Astrocyte (in vitro differentiated cells and primary cell): Measurements from ENCODE around the gene SPATA6.
"Not testable (repeated sequence)": the region's sequence is repeated elsewhere in the genome, so short reads cannot be mapped to it uniquely, and the experiment has no call there.

ENCODE experiments used
- EZH2 ChIP-seq: IDR thresholded peaks from 2 replicates; pipeline ENCODE4 v1.6.1; 2012; ENCODE audit warnings: mild to moderate bottlenecking, low read length, inconsistent platforms; ENCODE audit not compliant: insufficient read depth
- TF ChIP-seq, protein P1 (sequence below): IDR thresholded peaks from 2 replicates; pipeline ENCODE4 v1.5.1; 2011; ENCODE audit warnings: low read depth, mild to moderate bottlenecking, inconsistent platforms, low read length, moderate library complexity; ENCODE audit not compliant: insufficient read depth

DNA sequence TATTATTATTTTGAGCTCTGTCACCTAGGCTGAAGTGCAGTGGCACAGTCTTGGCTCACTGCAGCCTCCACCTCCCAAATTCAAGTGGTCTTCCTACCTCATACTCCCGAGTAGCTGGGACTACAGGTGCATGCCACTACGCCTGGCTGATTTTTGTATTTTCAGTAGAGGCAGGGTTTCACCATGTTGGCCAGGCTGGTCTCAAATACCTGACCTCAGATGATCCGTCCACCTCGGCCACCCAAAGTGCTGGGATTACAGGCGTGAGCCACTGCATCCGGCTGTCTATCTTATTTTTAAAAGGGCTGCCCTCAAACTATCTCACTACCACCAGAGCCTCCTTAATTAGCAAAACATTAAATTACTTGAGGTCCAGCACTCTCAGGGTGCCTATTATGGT is 177.9 kb downstream of the SPATA6 start:
- TF ChIP-seq, protein P1, sequence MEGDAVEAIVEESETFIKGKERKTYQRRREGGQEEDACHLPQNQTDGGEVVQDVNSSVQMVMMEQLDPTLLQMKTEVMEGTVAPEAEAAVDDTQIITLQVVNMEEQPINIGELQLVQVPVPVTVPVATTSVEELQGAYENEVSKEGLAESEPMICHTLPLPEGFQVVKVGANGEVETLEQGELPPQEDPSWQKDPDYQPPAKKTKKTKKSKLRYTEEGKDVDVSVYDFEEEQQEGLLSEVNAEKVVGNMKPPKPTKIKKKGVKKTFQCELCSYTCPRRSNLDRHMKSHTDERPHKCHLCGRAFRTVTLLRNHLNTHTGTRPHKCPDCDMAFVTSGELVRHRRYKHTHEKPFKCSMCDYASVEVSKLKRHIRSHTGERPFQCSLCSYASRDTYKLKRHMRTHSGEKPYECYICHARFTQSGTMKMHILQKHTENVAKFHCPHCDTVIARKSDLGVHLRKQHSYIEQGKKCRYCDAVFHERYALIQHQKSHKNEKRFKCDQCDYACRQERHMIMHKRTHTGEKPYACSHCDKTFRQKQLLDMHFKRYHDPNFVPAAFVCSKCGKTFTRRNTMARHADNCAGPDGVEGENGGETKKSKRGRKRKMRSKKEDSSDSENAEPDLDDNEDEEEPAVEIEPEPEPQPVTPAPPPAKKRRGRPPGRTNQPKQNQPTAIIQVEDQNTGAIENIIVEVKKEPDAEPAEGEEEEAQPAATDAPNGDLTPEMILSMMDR, result not testable (repeated sequence)
- not testable (repeated sequence) for TF ChIP-seq EZH2
